Measurements from ENCODE around the gene LIN28A.
A peak's percentile ranks its signal among the peaks of the same experiment; 100 is the strongest.

Gene LIN28A

GRCh38 chr1:26399034-26399433, 11.6 kb upstream of the LIN28A start:
- no peaks in the 10 kb centered on the region for H3K36me3 Mint-ChIP-seq
- H3K4me1 Mint-ChIP-seq, result peaks cover 7% of the 10 kb centered on the region
- H3K9me3 Mint-ChIP-seq, result no peaks in the 10 kb centered on the region
- H3K27ac Mint-ChIP-seq, result no peak overlapping the region
- no peak for DNase-seq
- peaks cover 27% of the 10 kb centered on the region for H3K27me3 Mint-ChIP-seq
- CTCF ChIA-PET, result interaction anchor here (1.0 to 2.2 kb wide), 3 partner anchors 17 to 123 kb away, joined by 3 to 10 read pairs (median 4); no protein-coding TSS in a partner anchor
- H3K4me3 Mint-ChIP-seq, result no peak overlapping the region

GRCh38 chr1:26401891-26402290, 8.7 kb upstream of the LIN28A start:
- Mint-ChIP-seq H3K27ac (no peak overlapping the region), H3K9me3 (no peaks in the 10 kb centered on the region), H3K4me3 (no peak overlapping the region), H3K4me1 (no peaks in the 10 kb centered on the region), H3K36me3 (no peaks in the 10 kb centered on the region), H3K27me3 (peaks cover 33% of the 10 kb centered on the region)
- CTCF ChIA-PET, result interaction anchor here (0.7 kb wide), 1 partner anchor 199 kb away, joined by 5 read pairs; no protein-coding TSS in a partner anchor
- no peak for DNase-seq

- Mint-ChIP-seq H3K27me3 (peaks cover 41% of the 10 kb centered on the region), H3K36me3 (no peaks in the 10 kb centered on the region), H3K4me1 (peaks cover 4% of the 10 kb centered on the region), H3K4me3 (no peak overlapping the region), H3K27ac (no peak overlapping the region), H3K9me3 (no peaks in the 10 kb centered on the region)
- DNase-seq, result no peak
- CTCF ChIA-PET, result interaction anchor here (0.5 to 1.7 kb wide), 2 partner anchors 13 to 855 kb away, joined by 3 to 7 read pairs; no protein-coding TSS in a partner anchor
Observed at GRCh38 chr1:26403656-26404055, 7.0 kb upstream of the LIN28A start.

- Mint-ChIP-seq H3K36me3 (no peaks in the 10 kb centered on the region), H3K9me3 (no peaks in the 10 kb centered on the region), H3K27me3 (peaks cover 50% of the 10 kb centered on the region), H3K27ac (no peak overlapping the region), H3K4me3 (no peak overlapping the region), H3K4me1 (peaks cover 13% of the 10 kb centered on the region)
- CTCF ChIA-PET, result interaction anchor here (1.7 kb wide), 1 partner anchor 12 kb away, joined by 7 read pairs; no protein-coding TSS in a partner anchor
- DNase-seq, result no peak
Observed at GRCh38 chr1:26404641-26405040, 6.0 kb upstream of the LIN28A start.

- H3K27me3 Mint-ChIP-seq, result peaks cover 58% of the 10 kb centered on the region
Observed at GRCh38 chr1:26405281-26405915, 5.2 kb upstream of the LIN28A start.

GRCh38 chr1:26408604-26409003, 2.0 kb upstream of the LIN28A start:
- no peaks in the 10 kb centered on the region for H3K9me3 Mint-ChIP-seq
- peaks cover 67% of the 10 kb centered on the region for H3K27me3 Mint-ChIP-seq
- H3K36me3 Mint-ChIP-seq, result no peaks in the 10 kb centered on the region
- CTCF ChIA-PET, result interaction anchor here (1.0 kb wide), 1 partner anchor 18 kb away, joined by 4 read pairs; no protein-coding TSS in a partner anchor
- peak overlapping the region; percentile 34 for H3K27ac Mint-ChIP-seq
- peak; percentile 88 for DNase-seq
- peaks cover 18% of the 10 kb centered on the region for H3K4me1 Mint-ChIP-seq
- peak overlapping the region; percentile 22 for H3K4me3 Mint-ChIP-seq

More at GRCh38 chr1:26405281-26405915, 5.2 kb upstream of the LIN28A start:
- Mint-ChIP-seq H3K27ac (no peak overlapping the region), H3K36me3 (no peaks in the 10 kb centered on the region), H3K9me3 (no peaks in the 10 kb centered on the region), H3K4me3 (no peak overlapping the region), H3K4me1 (peaks cover 16% of the 10 kb centered on the region)
- CTCF ChIA-PET, result interaction anchor here (0.9 kb wide), 1 partner anchor 12 kb away, joined by 4 read pairs; no protein-coding TSS in a partner anchor
- no peak for DNase-seq

- Mint-ChIP-seq H3K27ac (peak overlapping the region; percentile 3), H3K4me1 (peaks cover 18% of the 10 kb centered on the region), H3K27me3 (peaks cover 67% of the 10 kb centered on the region), H3K9me3 (no peaks in the 10 kb centered on the region), H3K4me3 (peak overlapping the region; percentile 22), H3K36me3 (no peaks in the 10 kb centered on the region)
- peak; percentile 33 for DNase-seq
- CTCF ChIA-PET, result interaction anchor here (0.5 to 0.6 kb wide), 2 partner anchors 478 to 517 kb away, joined by 3 read pairs; no protein-coding TSS in a partner anchor
Observed at GRCh38 chr1:26409191-26409807, 1.3 kb upstream of the LIN28A start.

GRCh38 chr1:26411624-26412074, 1.0 kb downstream of the LIN28A start:
- no peaks in the 10 kb centered on the region for H3K36me3 Mint-ChIP-seq
- peak overlapping the region; percentile 63 for H3K27ac Mint-ChIP-seq
- no peak overlapping the region for H3K4me3 Mint-ChIP-seq
- no peaks in the 10 kb centered on the region for H3K9me3 Mint-ChIP-seq
- CTCF ChIA-PET, result interaction anchor here (1.2 kb wide), 1 partner anchor 15 kb away, joined by 3 read pairs; no protein-coding TSS in a partner anchor
- DNase-seq, result no peak
- H3K4me1 Mint-ChIP-seq, result peaks cover 18% of the 10 kb centered on the region
- peaks cover 77% of the 10 kb centered on the region for H3K27me3 Mint-ChIP-seq

GRCh38 chr1:26412180-26412840, 1.7 kb downstream of the LIN28A start:
- DNase-seq, result no peak
- no peak overlapping the region for H3K4me3 Mint-ChIP-seq
- no peak overlapping the region for H3K27ac Mint-ChIP-seq
- H3K9me3 Mint-ChIP-seq, result no peaks in the 10 kb centered on the region
- no peaks in the 10 kb centered on the region for H3K36me3 Mint-ChIP-seq
- H3K27me3 Mint-ChIP-seq, result peaks cover 83% of the 10 kb centered on the region
- H3K4me1 Mint-ChIP-seq, result peaks cover 22% of the 10 kb centered on the region
- CTCF ChIA-PET, result interaction anchor here (1.2 to 1.4 kb wide), 2 partner anchors 15 to 48 kb away, joined by 3 to 4 read pairs; no protein-coding TSS in a partner anchor

GRCh38 chr1:26413031-26413430, 2.4 kb downstream of the LIN28A start:
- Mint-ChIP-seq H3K36me3 (no peaks in the 10 kb centered on the region), H3K27ac (no peak overlapping the region), H3K9me3 (no peaks in the 10 kb centered on the region), H3K27me3 (peaks cover 80% of the 10 kb centered on the region), H3K4me1 (peaks cover 22% of the 10 kb centered on the region), H3K4me3 (no peak overlapping the region)
- CTCF ChIA-PET, result interaction anchor here (1.4 kb wide), 1 partner anchor 49 kb away, joined by 4 read pairs; no protein-coding TSS in a partner anchor
- DNase-seq, result no peak

- H3K27ac Mint-ChIP-seq, result no peak overlapping the region
- H3K27me3 Mint-ChIP-seq, result peaks cover 60% of the 10 kb centered on the region
- peaks cover 4% of the 10 kb centered on the region for H3K4me1 Mint-ChIP-seq
- CTCF ChIA-PET, result interaction anchor here (0.6 to 3.0 kb wide), 51 partner anchors 8 to 397 kb away, joined by 3 to 30 read pairs (median 7); partner anchors contain the start of genes CEP85, DHDDS, HMGN2 and SH3BGRL3
- DNase-seq, result peak; percentile 92
- H3K9me3 Mint-ChIP-seq, result no peaks in the 10 kb centered on the region
- no peaks in the 10 kb centered on the region for H3K36me3 Mint-ChIP-seq
- no peak overlapping the region for H3K4me3 Mint-ChIP-seq
Observed at GRCh38 chr1:26417111-26417759, 6.6 kb downstream of the LIN28A start.

GRCh38 chr1:26418865-26419349, 8.3 kb downstream of the LIN28A start:
- H3K9me3 Mint-ChIP-seq, result no peaks in the 10 kb centered on the region
- peak overlapping the region; percentile 45 for H3K27ac Mint-ChIP-seq
- CTCF ChIA-PET, result interaction anchor here (0.9 to 1.0 kb wide), 2 partner anchors 10 to 55 kb away, joined by 3 to 4 read pairs; no protein-coding TSS in a partner anchor
- no peaks in the 10 kb centered on the region for H3K36me3 Mint-ChIP-seq
- DNase-seq, result no peak
- no peak overlapping the region for H3K4me3 Mint-ChIP-seq
- H3K4me1 Mint-ChIP-seq, result peaks cover 4% of the 10 kb centered on the region
- peaks cover 55% of the 10 kb centered on the region for H3K27me3 Mint-ChIP-seq

GRCh38 chr1:26419494-26419893, 8.9 kb downstream of the LIN28A start:
- Mint-ChIP-seq H3K9me3 (no peaks in the 10 kb centered on the region), H3K27ac (no peak overlapping the region), H3K4me3 (no peak overlapping the region), H3K27me3 (peaks cover 49% of the 10 kb centered on the region), H3K4me1 (peaks cover 4% of the 10 kb centered on the region), H3K36me3 (no peaks in the 10 kb centered on the region)
- CTCF ChIA-PET, result interaction anchor here (0.9 to 1.6 kb wide), 4 partner anchors 10 to 55 kb away, joined by 3 to 7 read pairs (median 4); partner anchors contain the start of gene DHDDS
- no peak for DNase-seq
